Lower leg skin (tissue), 4 donors: ENCODE results near the gene ASB4. TPM values are rescaled to one million over a fixed set of nuclear protein-coding genes. Genes with fewer than 3 reads are reported as not detected.
"Not testable (repeated sequence)": the region's sequence is repeated elsewhere in the genome, so short reads cannot be mapped to it uniquely, and the experiment has no call there.

Experiments used
- DNase-seq, 2 donors: peaks; one replicate each; pipeline ENCODE4 v3.0.0-alpha.2; 2019; ENCODE audit warnings: low spot score in 2 of 2
- H3K4me3 ChIP-seq: fragments of 200-600 bp; sonication (generic); 2 replicates; pipeline ENCODE4 v1.5.1; 2017; ENCODE audit warnings: mild to moderate bottlenecking, low read depth; ENCODE audit not compliant: poor library complexity, severe bottlenecking
- POLR2A ChIP-seq, 2 donors: fragments of 450-650 bp; IDR thresholded peaks; one replicate each; pipeline ENCODE4 v1.6.1; 2016 to 2017; ENCODE audit warnings: antibody characterized with exemption in 2 of 2, mild to moderate bottlenecking in 1 of 2, moderate library complexity in 1 of 2
- WGBS, 2 donors: methylation state at CpG; one replicate each; pipeline ENCODE4 v1.1.5; 2018; 5-methylcytosine and 5-hydroxymethylcytosine counted together
- intact Hi-C: fragments of 100-400 bp; cut with DNase I; formaldehyde crosslinking; loops from one replicate; pipeline ENCODE4 v1.15.0; 2023; ENCODE audit warnings: low total_unique reads
- total RNA-seq, 4 donors: library from RNA; depleted of rRNA; stranded (reverse); fragments of >200 nt; gene quantifications; one replicate each; pipeline ENCODE4 v1.1.0, GENCODE V29; 2016
- TF ChIP-seq, protein P1 (sequence below), 3 donors: fragments of 450-650 bp; IDR thresholded peaks; one replicate each; pipeline ENCODE4 v1.5.1; 2016; ENCODE audit warnings: antibody characterized with exemption in 3 of 3, mild to moderate bottlenecking in 3 of 3, moderate library complexity in 2 of 3

Gene ASB4
- total RNA-seq, 4 donors from 2014 or later = 0.34 to 0.45 TPM; not detected in 2

DNA sequence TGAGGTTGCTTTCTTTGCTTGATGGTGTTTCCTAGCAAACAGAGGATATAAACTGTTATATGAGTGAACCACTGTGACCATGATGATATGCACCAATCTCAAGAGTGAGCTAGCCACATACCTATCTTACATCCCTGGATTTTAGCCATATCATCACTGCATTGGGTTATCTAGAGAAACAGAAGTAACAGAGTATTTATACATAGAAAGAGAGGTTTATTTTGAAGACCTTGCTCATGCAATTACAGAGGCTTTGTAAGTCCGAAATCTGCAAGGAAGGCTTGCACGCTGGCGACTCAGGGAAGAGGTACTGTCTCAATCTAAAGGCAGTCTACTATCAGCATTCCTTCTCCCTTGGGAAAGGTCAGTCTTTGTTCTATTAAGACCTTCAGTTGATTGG, 39.1 kb upstream of the ASB4 start:
- DNase-seq = no peak
- H3K4me3 ChIP-seq = no peak overlapping the region
- no peak for TF ChIP-seq POLR2A (IDR thresholded peaks at IDR 0.05)
- TF ChIP-seq, protein P1, sequence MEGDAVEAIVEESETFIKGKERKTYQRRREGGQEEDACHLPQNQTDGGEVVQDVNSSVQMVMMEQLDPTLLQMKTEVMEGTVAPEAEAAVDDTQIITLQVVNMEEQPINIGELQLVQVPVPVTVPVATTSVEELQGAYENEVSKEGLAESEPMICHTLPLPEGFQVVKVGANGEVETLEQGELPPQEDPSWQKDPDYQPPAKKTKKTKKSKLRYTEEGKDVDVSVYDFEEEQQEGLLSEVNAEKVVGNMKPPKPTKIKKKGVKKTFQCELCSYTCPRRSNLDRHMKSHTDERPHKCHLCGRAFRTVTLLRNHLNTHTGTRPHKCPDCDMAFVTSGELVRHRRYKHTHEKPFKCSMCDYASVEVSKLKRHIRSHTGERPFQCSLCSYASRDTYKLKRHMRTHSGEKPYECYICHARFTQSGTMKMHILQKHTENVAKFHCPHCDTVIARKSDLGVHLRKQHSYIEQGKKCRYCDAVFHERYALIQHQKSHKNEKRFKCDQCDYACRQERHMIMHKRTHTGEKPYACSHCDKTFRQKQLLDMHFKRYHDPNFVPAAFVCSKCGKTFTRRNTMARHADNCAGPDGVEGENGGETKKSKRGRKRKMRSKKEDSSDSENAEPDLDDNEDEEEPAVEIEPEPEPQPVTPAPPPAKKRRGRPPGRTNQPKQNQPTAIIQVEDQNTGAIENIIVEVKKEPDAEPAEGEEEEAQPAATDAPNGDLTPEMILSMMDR (IDR thresholded peaks at IDR 0.05) = no peak
- intact Hi-C loops = no loop called here
- 92 to 96% methylated on average over 3 of the region's 3 CpGs for WGBS, 2 donors

DNA sequence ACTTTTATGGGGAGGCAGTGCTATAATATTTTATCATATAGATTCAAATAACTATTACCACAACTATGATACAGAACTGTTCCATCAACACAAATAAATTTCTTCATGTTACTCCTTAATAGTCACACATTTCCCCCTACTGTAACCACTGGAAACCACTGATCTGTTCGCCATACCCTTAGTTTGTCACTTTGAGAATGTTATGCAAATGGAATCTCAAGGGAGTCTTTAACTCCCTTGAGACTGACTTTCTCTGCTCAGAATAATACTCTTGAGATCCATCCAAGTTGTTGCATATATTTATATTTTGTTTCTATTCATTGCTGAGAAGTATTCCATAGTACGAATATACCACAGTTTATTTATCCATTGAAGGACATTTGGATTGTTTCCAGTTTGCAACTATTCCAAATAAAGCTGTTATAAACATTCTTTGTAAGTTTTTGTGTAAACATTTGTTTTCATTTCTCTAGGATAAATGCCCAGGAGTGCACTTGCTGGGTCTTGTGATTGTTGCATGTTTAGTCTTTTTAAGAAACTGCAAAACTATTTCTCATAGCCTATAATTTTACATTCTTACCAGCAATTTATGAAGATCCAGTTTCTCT, 31.2 kb upstream of the ASB4 start:
- TF ChIP-seq, protein P1 (IDR thresholded peaks at IDR 0.05) = no peak
- TF ChIP-seq POLR2A (IDR thresholded peaks at IDR 0.05) = no peak
- H3K4me3 ChIP-seq = no peak overlapping the region
- intact Hi-C loops = no loop called here
- DNase-seq = no peak
- 67 to 75% methylated on average over 2 of the region's 2 CpGs for WGBS, 2 donors

DNA sequence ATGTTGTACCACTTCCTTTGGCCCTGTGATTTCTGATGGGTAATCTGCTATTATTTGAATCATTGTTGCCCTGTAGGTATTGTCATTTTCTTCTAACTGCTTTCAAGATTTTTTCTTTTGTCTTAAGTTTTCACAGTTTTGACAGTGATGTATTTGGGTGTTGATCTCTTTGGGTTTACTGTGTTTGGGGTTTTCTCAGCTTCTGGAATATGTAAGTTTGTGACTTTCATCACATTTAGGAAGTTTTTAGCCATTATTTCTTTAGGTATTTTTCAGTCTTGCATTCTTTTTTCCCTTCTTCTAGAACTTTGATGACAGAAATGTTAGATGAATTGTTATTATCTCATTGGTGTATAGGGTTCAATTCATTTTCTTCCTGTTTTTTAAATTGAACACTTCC, 27.8 kb upstream of the ASB4 start:
- DNase-seq = no peak
- H3K4me3 ChIP-seq = no peak overlapping the region
- no peak for TF ChIP-seq POLR2A (IDR thresholded peaks at IDR 0.05)
- TF ChIP-seq, protein P1 (IDR thresholded peaks at IDR 0.05) = no peak
- intact Hi-C loops = no loop called here

DNA sequence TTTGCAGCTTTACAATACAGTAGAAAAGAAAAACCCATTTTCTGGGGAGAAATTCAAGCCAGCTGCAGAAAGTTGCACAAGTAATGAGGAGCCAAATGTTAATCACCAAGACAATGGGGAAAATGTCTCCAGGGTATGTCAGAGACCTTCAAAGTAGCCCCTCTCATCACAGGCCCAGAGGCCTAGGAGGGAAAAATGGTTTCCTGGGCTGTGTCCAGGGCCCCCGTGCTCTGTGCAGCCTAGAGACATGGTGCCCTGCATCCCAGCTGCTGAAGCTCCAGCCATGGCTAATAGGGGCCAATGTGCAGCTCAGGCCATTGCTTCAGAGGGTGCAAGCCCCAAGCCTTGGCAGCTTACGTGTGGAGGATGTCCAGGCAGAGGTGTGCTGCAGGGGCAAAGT, 25.1 kb upstream of the ASB4 start:
- not testable (repeated sequence) for H3K4me3 ChIP-seq, DNase-seq
- WGBS, 2 donors = 88 to 96% methylated on average over 2 of the region's 2 CpGs

DNA sequence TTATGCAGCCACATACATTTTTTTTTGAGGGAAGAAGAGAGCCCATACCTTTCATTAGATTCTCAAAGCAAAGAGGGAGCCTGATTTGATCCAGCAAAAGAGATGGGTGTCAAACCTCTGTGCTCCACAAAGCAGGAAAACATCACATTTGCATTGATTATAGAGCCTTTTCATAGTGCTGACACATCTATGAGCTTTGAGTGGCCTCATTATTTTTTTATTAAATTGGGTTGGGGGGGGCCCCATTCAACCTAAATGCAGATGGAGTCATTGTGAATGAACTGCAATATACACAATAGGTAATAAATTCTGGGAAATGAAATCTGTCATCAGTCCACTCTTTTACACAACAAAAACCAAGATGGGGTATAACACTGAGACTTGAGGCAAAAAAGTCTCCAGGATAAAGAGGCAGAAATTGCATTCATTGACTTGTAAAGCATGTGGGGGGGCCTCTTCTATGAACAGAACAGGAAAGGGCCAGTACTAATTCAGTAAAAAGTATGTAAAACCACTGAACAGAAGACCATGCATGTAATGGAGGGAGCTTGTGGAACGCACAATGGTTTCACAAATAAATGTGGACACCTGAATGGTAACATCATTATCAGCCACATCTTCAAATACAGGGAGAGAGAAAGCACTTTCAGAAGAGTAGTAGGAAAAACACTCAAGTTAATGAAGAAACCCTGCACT, 17.7 kb upstream of the ASB4 start:
- no peak overlapping the region for H3K4me3 ChIP-seq
- intact Hi-C loops = no loop called here
- DNase-seq = no peak
- TF ChIP-seq POLR2A (IDR thresholded peaks at IDR 0.05) = no peak
- TF ChIP-seq, protein P1 (IDR thresholded peaks at IDR 0.05) = no peak
- 95 to 100% methylated on average over 1 of the region's 1 CpG for WGBS, 2 donors

More for the DNA sequence above, 25.1 kb upstream of the ASB4 start:
- intact Hi-C loops = not testable (repeated sequence)

DNA sequence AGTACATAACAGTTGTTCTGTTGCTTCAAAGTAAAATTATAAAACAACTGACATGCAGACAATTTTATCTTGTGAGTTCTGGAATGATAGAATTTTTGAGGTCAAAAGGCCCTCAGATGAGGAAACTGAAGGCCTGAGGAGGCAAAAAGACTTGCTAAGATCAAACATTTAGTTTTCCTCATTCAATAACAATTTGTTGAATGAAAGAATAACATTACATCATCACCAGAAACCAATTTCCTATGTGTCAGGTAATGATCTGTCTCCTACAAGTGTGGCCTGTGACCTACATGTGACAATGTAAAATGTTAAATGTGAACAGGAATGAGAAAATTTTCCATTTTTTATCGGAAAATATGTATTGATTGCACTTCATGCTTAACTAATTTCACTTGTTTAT, 16.6 kb upstream of the ASB4 start:
- H3K4me3 ChIP-seq = no peak overlapping the region
- intact Hi-C loops = no loop called here
- TF ChIP-seq, protein P1 (IDR thresholded peaks at IDR 0.05) = no peak
- no peak for TF ChIP-seq POLR2A (IDR thresholded peaks at IDR 0.05)
- no peak for DNase-seq
- WGBS, 2 donors = 89 to 94% methylated on average over 1 of the region's 1 CpG
